Upper lobe of right lung (tissue), 1 donor: Measurements from ENCODE around the gene STX18. TPM values are rescaled to one million over a fixed set of nuclear protein-coding genes. Genes with fewer than 3 reads are reported as not detected.

ENCODE experiments used
- ATAC-seq: fragments of 200-7000 bp; cut with Tn5 transposase; one replicate; pipeline ENCODE4 v1.9.1; 2020; ENCODE audit warnings: mild to moderate bottlenecking, moderate library complexity
- DNase-seq: peaks from one replicate; pipeline ENCODE4 v3.0.0-alpha.2; 2020
- H3K27ac ChIP-seq: fragments of 200-600 bp; one replicate; pipeline ENCODE4 v1.8.0; 2022
- H3K27me3 ChIP-seq: fragments of 200-600 bp; one replicate; pipeline ENCODE4 v1.8.0; 2022; ENCODE audit warnings: mild to moderate bottlenecking
- H3K36me3 ChIP-seq: fragments of 200-600 bp; one replicate; pipeline ENCODE4 v1.8.0; 2022
- H3K4me1 ChIP-seq: fragments of 200-600 bp; one replicate; pipeline ENCODE4 v1.8.0; 2022
- H3K4me3 ChIP-seq: fragments of 200-600 bp; one replicate; pipeline ENCODE4 v1.8.0; 2022; ENCODE audit warnings: mild to moderate bottlenecking
- H3K9me3 ChIP-seq: fragments of 200-600 bp; one replicate; pipeline ENCODE4 v1.8.0; 2022
- CTCF ChIP-seq: fragments of 200-600 bp; IDR thresholded peaks from one replicate; pipeline ENCODE4 v1.8.0; 2022; ENCODE audit warnings: antibody characterized with exemption
- intact Hi-C: fragments of 100-400 bp; cut with DNase I; formaldehyde crosslinking; loops from one replicate; pipeline ENCODE4 v1.11.0; 2022
- total RNA-seq: library from RNA; stranded (reverse); fragmentation: NEBNext Ultra II Directional; extraction: Animal tissue kit (Norgen Biotek cat#: 25700); gene quantifications from one replicate; pipeline ENCODE4 v1.2.1, GENCODE V29; 2021
- donor health status: DM: no; HTN: yes; CAD: no; lungs with severe emphysema.

The STX18 gene
- total RNA-seq, 1 donor from 2014 or later: 22.1 TPM

- intact Hi-C loops: no loop called here
- Histone ChIP-seq H3K27ac (no peak overlapping the region), H3K4me1 (peaks cover 14% of the 10 kb centered on the region), H3K4me3 (no peak overlapping the region), H3K9me3 (no peaks in the 10 kb centered on the region), H3K36me3 (no peaks in the 10 kb centered on the region), H3K27me3 (peaks cover 68% of the 10 kb centered on the region)
- no peak for ATAC-seq
- no peak for DNase-seq
- no peak for TF ChIP-seq CTCF
Measured at GRCh38 chr4:4390515-4391240, 151.2 kb downstream of the STX18 start.

GRCh38 chr4:4390046-4390445 lies 151.8 kb downstream of the STX18 start:
- Histone ChIP-seq H3K27me3 (peaks cover 72% of the 10 kb centered on the region), H3K9me3 (no peaks in the 10 kb centered on the region), H3K4me1 (peaks cover 14% of the 10 kb centered on the region), H3K36me3 (no peaks in the 10 kb centered on the region), H3K4me3 (no peak overlapping the region), H3K27ac (no peak overlapping the region)
- intact Hi-C loops: no loop called here
- TF ChIP-seq CTCF: no peak
- no peak for DNase-seq
- no peak for ATAC-seq

- no peaks in the 10 kb centered on the region for H3K36me3 ChIP-seq
- no peak overlapping the region for H3K4me3 ChIP-seq
- ATAC-seq (no peak), DNase-seq (no peak)
- H3K27ac ChIP-seq: no peak overlapping the region
- intact Hi-C loops: no loop called here
- peaks cover 66% of the 10 kb centered on the region for H3K27me3 ChIP-seq
- peaks cover 14% of the 10 kb centered on the region for H3K4me1 ChIP-seq
- H3K9me3 ChIP-seq: no peaks in the 10 kb centered on the region
- no peak for TF ChIP-seq CTCF
Measured at GRCh38 chr4:4388836-4389575, 152.8 kb downstream of the STX18 start.

GRCh38 chr4:4388311-4388790 lies 153.5 kb downstream of the STX18 start:
- H3K4me3 ChIP-seq: peak overlapping the region; percentile 38
- no peak for TF ChIP-seq CTCF
- H3K27ac ChIP-seq: no peak overlapping the region
- ATAC-seq (no peak), DNase-seq (no peak)
- H3K27me3 ChIP-seq: peaks cover 64% of the 10 kb centered on the region
- peaks cover 14% of the 10 kb centered on the region for H3K4me1 ChIP-seq
- H3K9me3 ChIP-seq: no peaks in the 10 kb centered on the region
- H3K36me3 ChIP-seq: no peaks in the 10 kb centered on the region
- intact Hi-C loops: no loop called here

- Histone ChIP-seq H3K27ac (no peak overlapping the region), H3K9me3 (no peaks in the 10 kb centered on the region), H3K4me1 (peaks cover 14% of the 10 kb centered on the region), H3K27me3 (peaks cover 64% of the 10 kb centered on the region), H3K36me3 (no peaks in the 10 kb centered on the region), H3K4me3 (peak overlapping the region; percentile 38)
- DNase-seq (no peak), ATAC-seq (no peak)
- no peak for TF ChIP-seq CTCF
- intact Hi-C loops: no loop called here
Measured at GRCh38 chr4:4387531-4388310, 154.1 kb downstream of the STX18 start.
